Hepatic stellate cell (primary cell): ENCODE results near the gene CTRL.
"Not testable (repeated sequence)": the region's sequence is repeated elsewhere in the genome, so short reads cannot be mapped to it uniquely, and the experiment has no call there.

Source experiments
- DNase-seq: peaks from one replicate; pipeline ENCODE4 v3.0.0; 2011; ENCODE audit warnings: low spot score

CTRL gene

GRCh38 chr16:67924140-67924906, 7.3 kb downstream of the CTRL start:
- no peak for DNase-seq

- DNase-seq, result no peak
These were observed 8.1 kb downstream of the CTRL start for GRCh38 chr16:67923414-67924116.

DNA sequence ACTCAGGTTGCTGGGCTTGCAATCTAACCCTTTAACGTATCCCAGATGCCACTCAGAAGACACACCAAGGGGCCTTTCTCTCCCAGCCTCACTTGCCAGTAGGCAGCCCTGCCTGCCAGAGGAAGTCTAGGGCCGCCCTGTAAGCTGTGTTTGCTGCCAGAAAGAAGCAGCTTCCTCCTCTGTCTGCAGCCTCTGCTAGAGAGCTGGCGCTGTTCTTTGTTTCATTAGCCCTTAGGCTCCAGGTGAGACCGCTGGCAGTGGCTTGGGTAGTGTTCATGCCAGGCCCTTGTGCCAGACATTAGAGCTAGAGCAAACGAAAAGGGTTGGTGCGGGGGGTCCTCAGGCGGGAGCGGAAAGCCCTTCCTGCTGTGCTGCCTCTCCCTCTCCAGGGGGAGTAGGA, 8.9 kb downstream of the CTRL start:
- no peak for DNase-seq

DNA sequence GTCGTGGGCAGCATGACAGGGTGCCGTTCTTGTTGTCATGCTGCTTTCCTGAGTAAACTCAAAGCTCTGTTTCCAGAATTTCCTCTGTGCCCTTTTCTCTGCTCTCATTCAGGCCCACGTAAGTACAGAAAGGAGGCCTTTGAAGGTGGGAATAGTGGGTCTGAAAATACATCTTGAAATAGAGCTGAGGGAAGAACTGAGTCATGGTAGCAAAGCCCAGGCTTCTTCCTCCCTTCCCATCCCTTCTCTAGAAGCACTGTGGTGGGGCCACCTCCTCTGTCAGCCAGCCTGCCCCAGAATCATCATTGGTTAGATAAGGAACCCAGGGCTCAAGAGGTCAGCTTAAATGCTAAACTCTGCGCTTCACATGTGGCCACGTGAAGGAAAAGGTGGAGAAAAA, 9.4 kb downstream of the CTRL start:
- no peak for DNase-seq

DNA sequence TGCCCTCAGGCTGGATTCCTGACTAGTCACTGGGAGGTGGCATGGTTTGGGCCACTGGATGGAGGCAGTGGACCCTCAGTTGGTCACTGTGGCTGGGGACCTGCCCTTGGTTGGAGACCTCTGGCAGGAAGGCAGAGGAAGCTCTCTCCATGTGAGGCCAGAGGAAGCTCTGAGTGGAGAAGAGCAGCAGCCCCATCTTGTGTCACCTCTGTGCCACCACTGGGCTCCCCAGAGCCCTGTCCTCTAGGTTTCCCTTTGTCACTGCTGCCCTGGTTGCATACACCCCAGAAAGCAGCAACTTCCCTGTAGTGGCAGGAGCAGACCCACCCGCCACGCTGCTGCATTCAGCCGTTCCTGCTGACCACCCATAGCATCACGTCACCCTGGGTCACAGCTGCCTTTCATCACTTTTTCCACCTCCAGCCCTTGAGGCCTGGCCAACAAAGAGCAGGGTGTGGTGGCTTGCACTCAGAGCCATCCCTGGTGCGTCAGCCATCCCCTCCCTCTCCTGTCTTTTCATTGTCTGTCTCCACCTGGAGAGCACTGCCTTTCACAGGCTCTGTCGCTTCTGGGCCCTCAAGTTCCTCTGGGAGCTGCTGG, 11.9 kb downstream of the CTRL start:
- DNase-seq, result no peak

GRCh38 chr16:67917852-67918236, 13.8 kb downstream of the CTRL start:
- peak; percentile 91 for DNase-seq

- no peak for DNase-seq
These were observed 14.4 kb downstream of the CTRL start for GRCh38 chr16:67917140-67917851.

GRCh38 chr16:67915831-67916723, 15.6 kb downstream of the CTRL start:
- no peak for DNase-seq

DNA sequence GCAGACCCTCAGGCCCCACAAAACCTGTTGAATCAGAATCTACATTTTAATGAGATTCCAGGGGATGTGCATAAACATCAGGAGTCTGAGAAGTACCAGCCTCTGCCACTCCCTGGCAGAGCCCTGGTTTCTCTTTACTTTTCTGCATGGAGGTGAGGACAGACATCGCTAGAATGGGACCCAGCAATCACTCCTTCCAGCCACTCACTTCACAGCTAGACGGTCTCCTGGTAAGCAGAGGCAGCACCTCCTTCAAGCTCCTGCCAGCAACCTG, 16.2 kb downstream of the CTRL start:
- DNase-seq, result not testable (repeated sequence)

DNA sequence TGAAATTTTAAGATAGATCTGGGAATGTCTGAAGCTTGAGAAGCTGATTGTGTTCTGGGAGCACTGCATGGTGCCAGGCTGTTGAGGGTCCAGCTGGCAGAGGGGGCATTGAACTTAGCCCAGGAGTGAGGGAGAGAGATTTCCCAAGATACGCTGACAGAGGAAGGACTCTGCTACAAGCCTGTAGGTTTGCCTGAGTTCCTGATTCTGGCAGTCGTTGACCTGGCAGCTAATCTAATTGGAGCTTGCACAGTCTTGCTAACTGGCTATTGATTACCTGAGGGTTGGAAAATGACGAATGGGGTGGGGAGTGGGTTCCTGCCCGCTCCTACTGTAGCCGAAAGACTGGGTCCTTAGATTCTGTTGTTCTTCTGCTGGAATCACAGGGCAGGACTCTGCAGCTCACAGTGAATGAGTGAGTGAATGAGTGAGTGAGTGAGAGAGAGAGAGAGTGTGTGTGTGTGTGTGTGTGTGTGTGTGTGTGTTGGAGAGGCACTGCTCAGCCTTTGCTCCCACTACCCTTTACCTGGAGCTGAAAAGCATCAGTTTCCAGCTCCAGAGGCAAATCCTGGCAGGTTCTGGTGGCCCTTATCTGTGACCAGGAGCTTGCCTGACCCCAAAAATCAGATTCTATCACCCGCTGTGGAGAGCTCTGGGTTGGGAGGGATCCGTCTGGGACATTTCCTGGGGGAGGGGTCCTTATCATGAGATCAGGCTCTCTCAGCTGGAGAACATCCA, 16.7 kb downstream of the CTRL start:
- no peak for DNase-seq

- no peak for DNase-seq
These were observed 21.5 kb downstream of the CTRL start for GRCh38 chr16:67910158-67910557.

GRCh38 chr16:67909056-67909742, 22.5 kb downstream of the CTRL start:
- no peak for DNase-seq

GRCh38 chr16:67907397-67908180, 24.1 kb downstream of the CTRL start:
- DNase-seq, result no peak

- no peak for DNase-seq
These were observed 28.8 kb downstream of the CTRL start for GRCh38 chr16:67902831-67903230.

DNA sequence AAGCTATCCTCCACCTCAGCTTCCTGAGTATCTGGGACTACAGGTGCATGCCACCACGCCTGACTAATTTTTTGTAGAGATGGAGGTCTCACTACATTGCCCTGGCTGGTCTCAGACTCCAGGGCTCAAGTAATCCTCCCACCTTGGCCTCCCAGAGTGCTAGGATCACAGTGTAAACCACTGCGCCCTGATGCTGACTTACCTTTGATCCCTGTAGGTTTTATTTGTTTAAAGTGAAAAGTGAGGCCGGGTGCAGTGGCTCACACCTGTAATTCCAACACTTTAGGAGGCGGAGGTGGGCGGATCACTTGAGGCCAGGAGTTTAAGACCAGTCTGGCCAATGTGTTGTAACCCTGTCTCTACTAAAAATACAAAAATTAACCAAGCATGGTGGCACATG, 29.9 kb downstream of the CTRL start:
- no peak for DNase-seq

- no peak for DNase-seq
These were observed 34.4 kb downstream of the CTRL start for GRCh38 chr16:67897231-67897630.

- no peak for DNase-seq
These were observed 37.8 kb downstream of the CTRL start for GRCh38 chr16:67893743-67894399.

- peak; percentile 99 for DNase-seq
These were observed 38.5 kb downstream of the CTRL start, which contains the start of gene PSKH1 for GRCh38 chr16:67892899-67893742. Gene PSKH1, plus strand, starts transcription at chr16:67893254. Its CDS starts 15,496 bp downstream, at chr16:67908750.
